ENCODE results near the gene PAFAH2. TPM values are rescaled to one million over a fixed set of nuclear protein-coding genes. Genes with fewer than 3 reads are reported as not detected.

Gene PAFAH2
- polyA plus RNA-seq, 1 of the 3 experiments (the other 2 are of a cell fraction): 10.8 TPM

GRCh38 chr1:25973610-25974321 lies 24.1 kb downstream of the PAFAH2 start:
- H3K4me3 ChIP-seq (ENCODE audit: low read depth in 2 of 2, low read length in 1 of 2): no peak overlapping the region
- POLR2A ChIA-PET: no interaction called here
- H3K9me2 ChIP-seq: no peaks in the 10 kb centered on the region
- H4K20me1 ChIP-seq (ENCODE audit: insufficient read depth): no peaks in the 10 kb centered on the region
- H3K9ac ChIP-seq: no peak overlapping the region
- H3K79me2 ChIP-seq (ENCODE audit: insufficient read depth): no peaks in the 10 kb centered on the region
- no peak overlapping the region for H3K4me2 ChIP-seq
- H3K27me3 ChIP-seq (ENCODE audit: insufficient read depth): no peaks in the 10 kb centered on the region
- no peaks in the 10 kb centered on the region for H3K9me3 ChIP-seq
- H2AFZ ChIP-seq (ENCODE audit: low read depth): no peak overlapping the region
- DNase-seq: no peak
- no peaks in the 10 kb centered on the region for H3K4me1 ChIP-seq (ENCODE audit: control insufficient read depth in 1 of 2, insufficient read depth in 2 of 2, low read depth in 1 of 2, low read length in 1 of 2)
- no peak overlapping the region; a peak in 1 of 4 replicates for H3K27ac ChIP-seq (ENCODE audit: low read depth in 2 of 2, low read length in 1 of 2)
- CTCF ChIA-PET: no interaction called here
- peaks cover 14 to 38% of the 10 kb centered on the region in 2 experiments for H3K36me3 ChIP-seq (replicated peaks in 1 of 2; ENCODE audit: control insufficient read depth in 1 of 2, insufficient read depth in 2 of 2, low read length in 1 of 2)
- TF ChIP-seq EP300 (IDR thresholded peaks at IDR 0.05; ENCODE audit: borderline replicate concordance in 1 of 2, low read depth in 1 of 2, low read length in 1 of 2): no peak
- no peak for TF ChIP-seq USF2 (IDR thresholded peaks at IDR 0.05; ENCODE audit: borderline replicate concordance, low read depth, low read length)
- TF ChIP-seq TEAD4 (IDR thresholded peaks at IDR 0.05; ENCODE audit: borderline replicate concordance, insufficient read depth): no peak
- TF ChIP-seq REST (IDR thresholded peaks at IDR 0.05; ENCODE audit: low read depth, low read length): no peak
- TF ChIP-seq RFX5 (IDR thresholded peaks at IDR 0.05; ENCODE audit: low read length): no peak
- TF ChIP-seq FOSL2 (IDR thresholded peaks at IDR 0.05; ENCODE audit: borderline replicate concordance, low read depth): no peak
- TF ChIP-seq RAD21 (IDR thresholded peaks at IDR 0.05; ENCODE audit: low read length): no peak
- no peak for TF ChIP-seq IRF3 (IDR thresholded peaks at IDR 0.05; ENCODE audit: low read depth, low read length)
- TF ChIP-seq CHD2 (IDR thresholded peaks at IDR 0.05; ENCODE audit: low read length, partially characterized antibody): no peak
- TF ChIP-seq TAF1 (IDR thresholded peaks at IDR 0.05; ENCODE audit: borderline replicate concordance, low read depth, low read length): no peak
- TF ChIP-seq CTCF (IDR thresholded peaks at IDR 0.05): no peak
- no peak for TF ChIP-seq MEF2A (IDR thresholded peaks at IDR 0.05; ENCODE audit: borderline replicate concordance, low read depth)
- H3F3A ChIP-seq (replicated peaks; ENCODE audit: insufficient read depth): no peaks in the 10 kb centered on the region
- 90% methylated on average over 5 of the region's 6 CpGs for WGBS (ENCODE audit: low lambda C conversion rate)

All from SK-N-SH (cell line).